Thymus (tissue), 11 donors: ENCODE data around the gene PACS2. TPM values are rescaled to one million over a fixed set of nuclear protein-coding genes. Genes with fewer than 3 reads are reported as not detected.

ENCODE experiments used
- DNase-seq, 9 donors: peaks; one replicate each; pipeline ENCODE4 v3.0.0-alpha.2; 2013; ENCODE audit warnings: low spot score in 9 of 9, low read depth in 6 of 9, missing footprints in 1 of 9
- H3K27ac ChIP-seq, 2 donors: one replicate each; pipeline ENCODE4 v1.5.1; 2013; ENCODE audit warnings: control low read depth in 1 of 2, low read depth in 1 of 2, low read length in 1 of 2, mild to moderate bottlenecking in 1 of 2, moderate library complexity in 1 of 2
- H3K27me3 ChIP-seq, 2 donors: one replicate each; pipeline ENCODE4 v1.5.1; 2013; ENCODE audit warnings: low read length in 1 of 2; ENCODE audit not compliant: control insufficient read depth in 2 of 2, insufficient read depth in 1 of 2
- H3K36me3 ChIP-seq, 2 donors: one replicate each; pipeline ENCODE4 v1.5.1; 2013; ENCODE audit warnings: low read length in 1 of 2, mild to moderate bottlenecking in 1 of 2, moderate library complexity in 1 of 2; ENCODE audit not compliant: control insufficient read depth in 2 of 2, insufficient read depth in 2 of 2
- H3K4me1 ChIP-seq, 2 donors: one replicate each; pipeline ENCODE4 v1.5.1; 2013; ENCODE audit warnings: low read length in 2 of 2; ENCODE audit not compliant: control insufficient read depth in 2 of 2, insufficient read depth in 2 of 2
- H3K4me3 ChIP-seq, 2 donors: one replicate each; pipeline ENCODE4 v1.5.1; 2013; ENCODE audit warnings: low read length in 2 of 2, control low read depth in 1 of 2, mild to moderate bottlenecking in 1 of 2
- H3K9me3 ChIP-seq, 2 donors: one replicate each; pipeline ENCODE4 v1.5.1; 2013; ENCODE audit warnings: low read length in 1 of 2, mild to moderate bottlenecking in 1 of 2; ENCODE audit not compliant: control insufficient read depth in 2 of 2, insufficient read depth in 1 of 2
- WGBS: extraction: QIAGEN DNeasy Blood & Tissue Kit; methylation state at CpG from one replicate; pipeline ENCODE4 v1.1.7; 2013; 5-methylcytosine and 5-hydroxymethylcytosine counted together
- polyA plus RNA-seq: library from polyadenylated mRNA; stranded (reverse); fragments of 200-250 nt; gene quantifications from one replicate; pipeline ENCODE4 v1.2.3, GENCODE V29; 2013
- total RNA-seq: library from RNA; stranded (reverse); fragments of 120-200 nt; gene quantifications from one replicate; pipeline ENCODE4 v1.2.4, GENCODE V29; 2013
- donor health status: healthy.

PACS2 gene
- total and polyA plus RNA-seq, 2 donors = 20.5 to 64.6 TPM

DNA sequence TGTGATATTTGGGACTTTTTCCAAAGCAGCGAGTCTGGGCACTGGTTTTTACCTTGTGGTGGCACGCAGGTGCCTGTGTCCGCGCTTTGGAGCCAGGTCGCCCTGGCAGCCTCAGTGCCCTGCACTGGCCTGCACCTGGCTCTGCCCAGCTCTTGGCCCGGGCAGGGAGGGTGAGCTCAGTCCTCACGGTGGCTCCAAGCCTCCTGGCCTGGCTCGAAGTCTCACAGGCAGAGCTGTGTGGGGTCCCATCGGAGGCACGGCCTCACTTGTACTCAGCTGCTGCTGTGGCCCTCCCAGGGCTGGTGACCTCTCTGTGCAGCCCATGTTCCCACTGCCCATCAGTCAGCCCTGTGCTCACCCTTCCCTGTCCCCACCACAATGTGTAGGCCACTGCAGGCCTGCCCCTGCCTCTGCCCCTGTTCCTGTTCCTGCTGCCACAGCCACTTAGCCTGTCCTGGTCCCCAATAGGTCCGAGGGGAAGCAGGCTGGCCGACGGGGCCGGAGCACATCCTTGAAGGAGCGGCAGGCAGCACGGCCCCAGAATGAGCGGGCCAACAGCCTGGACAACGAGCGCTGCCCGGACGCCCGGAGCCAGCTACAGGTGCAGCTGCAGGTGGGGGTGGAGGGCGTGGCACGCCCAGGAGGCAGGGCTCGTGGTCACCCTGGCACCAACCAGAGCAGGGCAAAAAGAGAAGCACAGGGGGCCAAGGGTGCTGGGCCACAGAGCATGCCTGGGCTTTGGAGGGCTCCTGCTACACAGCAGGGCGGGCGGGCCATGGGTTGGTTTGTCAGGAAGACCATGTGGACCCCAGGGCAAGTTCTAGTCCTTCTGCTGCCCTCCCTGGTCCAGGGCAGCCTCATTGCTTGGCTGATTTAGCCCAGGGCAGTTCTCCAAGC is 67.1 kb downstream of the PACS2 start:
- Histone ChIP-seq H3K9me3 (no peaks in the 10 kb centered on the region), H3K4me3 (no peak overlapping the region), H3K27me3 (no peaks in the 10 kb centered on the region), H3K36me3 (peaks cover 0 to 34% of the 10 kb centered on the region in 2 donors), H3K27ac (no peak overlapping the region), H3K4me1 (no peaks in the 10 kb centered on the region)
- DNase-seq = no peak
- 94% methylated on average over 27 of the region's 27 CpGs for WGBS

DNA sequence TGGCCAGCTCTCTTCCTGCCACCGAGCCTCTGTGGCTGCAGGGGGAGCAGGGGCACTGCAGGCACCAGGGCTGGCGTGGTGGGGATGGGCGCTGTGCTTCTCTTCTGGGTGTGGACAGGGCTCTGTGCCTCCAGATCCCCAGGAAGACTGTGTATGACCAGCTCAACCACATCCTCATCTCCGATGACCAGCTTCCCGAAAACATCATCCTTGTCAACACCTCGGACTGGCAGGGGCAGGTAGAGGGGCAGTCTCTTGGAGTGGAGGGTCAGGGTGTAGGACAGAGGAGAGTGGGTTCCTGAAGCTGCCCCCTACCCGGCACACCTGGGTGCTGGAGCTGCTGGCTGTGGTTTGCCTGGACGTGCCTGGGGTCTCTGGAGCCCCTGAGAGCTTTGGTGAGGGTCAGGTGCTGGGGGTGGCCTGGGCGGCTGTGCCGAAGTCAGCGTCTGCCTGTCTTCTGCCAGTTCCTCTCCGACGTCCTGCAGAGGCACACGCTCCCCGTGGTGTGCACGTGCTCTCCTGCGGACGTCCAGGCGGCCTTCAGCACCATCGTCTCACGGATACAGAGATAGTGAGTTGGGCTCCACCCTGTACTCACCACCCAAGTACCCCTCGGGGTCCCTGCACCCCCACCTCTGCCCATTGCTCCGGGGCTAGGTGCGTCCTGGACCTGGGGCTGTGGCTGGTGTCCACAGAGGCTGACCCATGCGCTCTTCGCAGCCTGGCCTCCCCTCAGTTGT is 68.0 kb downstream of the PACS2 start:
- no peak for DNase-seq
- H3K4me1 ChIP-seq = no peaks in the 10 kb centered on the region
- no peaks in the 10 kb centered on the region for H3K27me3 ChIP-seq
- 97% methylated on average over 26 of the region's 26 CpGs for WGBS
- no peak overlapping the region for H3K27ac ChIP-seq
- H3K9me3 ChIP-seq = no peaks in the 10 kb centered on the region
- H3K36me3 ChIP-seq = peaks cover 2 to 42% of the 10 kb centered on the region in 2 donors
- no peak overlapping the region for H3K4me3 ChIP-seq

DNA sequence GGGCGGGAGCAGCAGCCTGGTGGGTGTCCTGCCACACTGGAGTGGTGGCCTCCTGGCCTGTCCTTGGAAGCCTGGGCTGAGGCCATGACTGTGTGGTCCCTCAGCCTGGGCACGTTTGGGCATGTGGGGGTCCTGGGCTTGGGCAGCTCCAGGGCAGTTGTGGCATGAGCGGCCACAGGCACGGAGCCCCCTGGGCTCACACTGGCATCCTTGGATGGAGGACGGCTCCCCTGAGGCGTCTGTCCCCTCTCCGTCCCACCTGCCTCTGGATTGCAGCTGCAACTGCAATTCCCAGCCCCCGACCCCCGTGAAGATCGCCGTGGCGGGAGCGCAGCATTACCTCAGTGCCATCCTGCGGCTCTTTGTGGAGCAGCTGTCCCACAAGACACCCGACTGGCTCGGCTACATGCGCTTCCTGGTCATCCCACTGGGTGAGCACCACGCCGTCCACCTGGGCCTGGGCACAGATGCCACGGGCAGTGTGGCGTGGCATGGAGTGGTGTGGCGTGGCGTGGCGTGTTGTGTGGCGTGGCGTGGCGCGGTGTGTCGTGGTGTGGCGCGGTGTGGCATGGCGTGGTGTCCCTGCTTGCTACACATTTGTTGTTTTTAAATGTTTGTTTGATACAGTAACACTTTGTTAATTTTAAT is 68.7 kb downstream of the PACS2 start:
- no peaks in the 10 kb centered on the region for H3K27me3 ChIP-seq
- no peak overlapping the region for H3K4me3 ChIP-seq
- no peak overlapping the region for H3K27ac ChIP-seq
- no peaks in the 10 kb centered on the region for H3K9me3 ChIP-seq
- no peak for DNase-seq
- peaks cover 4 to 44% of the 10 kb centered on the region in 2 donors for H3K36me3 ChIP-seq
- no peaks in the 10 kb centered on the region for H3K4me1 ChIP-seq
- WGBS = 97% methylated on average over 32 of the region's 32 CpGs

DNA sequence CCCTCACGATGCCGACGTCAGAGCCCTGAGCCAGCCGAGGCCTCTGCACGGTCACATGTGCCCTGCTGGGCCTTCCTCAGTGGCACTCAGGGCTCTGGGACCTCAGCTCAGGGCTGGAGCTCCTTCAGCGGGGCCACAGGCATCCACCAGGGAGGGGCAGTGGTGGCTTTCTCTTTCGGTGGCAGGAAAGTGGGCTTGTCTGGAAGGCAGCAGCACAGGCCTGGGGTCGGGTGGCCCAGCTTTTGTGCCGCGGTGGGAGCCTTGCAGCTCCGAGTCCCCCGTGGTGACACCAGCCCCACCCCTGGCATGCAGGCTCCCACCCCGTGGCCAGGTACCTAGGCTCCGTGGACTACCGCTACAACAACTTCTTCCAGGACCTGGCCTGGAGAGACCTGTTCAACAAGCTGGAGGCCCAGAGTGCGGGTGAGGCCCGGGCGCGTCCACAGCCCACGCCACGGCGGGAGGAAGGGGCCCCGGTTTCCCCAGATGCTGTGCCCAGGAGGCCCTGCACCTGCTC is 69.6 kb downstream of the PACS2 start:
- H3K27ac ChIP-seq = no peak overlapping the region
- H3K4me1 ChIP-seq = peaks cover 0 to 2% of the 10 kb centered on the region in 2 donors
- H3K27me3 ChIP-seq = no peaks in the 10 kb centered on the region
- no peak for DNase-seq
- H3K4me3 ChIP-seq = no peak overlapping the region
- H3K36me3 ChIP-seq = peaks cover 4 to 44% of the 10 kb centered on the region in 2 donors
- 97% methylated on average over 23 of the region's 23 CpGs for WGBS
- H3K9me3 ChIP-seq = no peaks in the 10 kb centered on the region

DNA sequence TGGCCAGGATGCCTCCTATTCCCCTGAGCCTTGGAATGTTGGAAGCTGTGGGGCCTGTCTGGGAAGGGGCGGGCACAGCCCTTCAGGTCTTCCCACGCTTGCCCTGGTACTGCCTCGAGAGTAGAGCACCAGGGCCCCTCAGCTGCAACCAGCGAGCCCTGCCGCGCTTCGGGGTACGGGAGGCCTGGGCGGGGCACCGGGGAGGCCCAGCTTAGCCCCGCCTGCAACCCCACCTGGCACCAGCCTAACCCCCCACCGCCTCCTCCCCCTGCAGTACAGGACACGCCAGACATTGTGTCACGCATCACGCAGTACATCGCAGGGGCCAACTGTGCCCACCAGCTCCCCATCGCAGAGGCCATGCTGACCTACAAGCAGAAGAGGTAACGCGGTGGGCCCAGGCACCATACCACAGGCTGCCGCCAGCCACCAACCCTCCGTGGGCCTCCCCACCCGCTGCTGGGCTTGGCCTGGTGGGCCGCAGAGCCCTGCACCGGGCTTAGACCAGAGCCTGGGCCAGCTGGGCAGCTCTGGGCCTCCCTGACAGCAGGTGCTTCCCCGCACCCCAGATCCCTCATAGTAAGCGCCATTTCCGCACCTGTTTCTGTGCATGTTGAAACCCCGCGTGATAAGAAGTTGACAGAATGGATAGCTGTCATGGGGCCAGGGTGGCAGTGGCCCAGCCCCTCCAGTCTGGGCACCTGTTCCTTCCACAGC is 70.2 kb downstream of the PACS2 start:
- H3K27me3 ChIP-seq = no peaks in the 10 kb centered on the region
- no peak for DNase-seq
- 98% methylated on average over 29 of the region's 29 CpGs for WGBS
- H3K9me3 ChIP-seq = no peaks in the 10 kb centered on the region
- H3K36me3 ChIP-seq = peaks cover 4 to 43% of the 10 kb centered on the region in 2 donors
- H3K27ac ChIP-seq = no peak overlapping the region
- no peak overlapping the region for H3K4me3 ChIP-seq
- H3K4me1 ChIP-seq = peaks cover under 1 to 6% of the 10 kb centered on the region in 2 donors

DNA sequence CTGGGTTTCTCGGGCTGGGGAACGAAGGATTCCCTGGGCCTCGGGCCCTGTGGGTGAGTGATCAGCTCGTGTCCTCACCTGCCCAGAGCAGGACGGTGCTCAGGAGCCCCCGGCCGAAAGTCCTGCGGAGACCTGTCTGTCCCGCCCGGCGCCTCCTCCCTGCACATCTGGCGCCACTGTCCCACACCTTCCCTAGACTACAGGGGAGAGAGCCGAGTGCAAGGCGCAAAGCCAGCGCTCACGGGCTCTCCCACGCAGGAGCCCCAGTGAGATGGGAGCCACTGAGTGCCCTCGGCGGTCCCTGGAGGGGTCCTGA is 70.7 kb downstream of the PACS2 start:
- 97% methylated on average over 19 of the region's 19 CpGs for WGBS
- DNase-seq = no peak
- no peak overlapping the region for H3K4me3 ChIP-seq
- peaks cover 4 to 41% of the 10 kb centered on the region in 2 donors for H3K36me3 ChIP-seq
- no peaks in the 10 kb centered on the region for H3K9me3 ChIP-seq
- no peak overlapping the region for H3K27ac ChIP-seq
- H3K4me1 ChIP-seq = peaks cover 5 to 11% of the 10 kb centered on the region in 2 donors
- H3K27me3 ChIP-seq = no peaks in the 10 kb centered on the region

DNA sequence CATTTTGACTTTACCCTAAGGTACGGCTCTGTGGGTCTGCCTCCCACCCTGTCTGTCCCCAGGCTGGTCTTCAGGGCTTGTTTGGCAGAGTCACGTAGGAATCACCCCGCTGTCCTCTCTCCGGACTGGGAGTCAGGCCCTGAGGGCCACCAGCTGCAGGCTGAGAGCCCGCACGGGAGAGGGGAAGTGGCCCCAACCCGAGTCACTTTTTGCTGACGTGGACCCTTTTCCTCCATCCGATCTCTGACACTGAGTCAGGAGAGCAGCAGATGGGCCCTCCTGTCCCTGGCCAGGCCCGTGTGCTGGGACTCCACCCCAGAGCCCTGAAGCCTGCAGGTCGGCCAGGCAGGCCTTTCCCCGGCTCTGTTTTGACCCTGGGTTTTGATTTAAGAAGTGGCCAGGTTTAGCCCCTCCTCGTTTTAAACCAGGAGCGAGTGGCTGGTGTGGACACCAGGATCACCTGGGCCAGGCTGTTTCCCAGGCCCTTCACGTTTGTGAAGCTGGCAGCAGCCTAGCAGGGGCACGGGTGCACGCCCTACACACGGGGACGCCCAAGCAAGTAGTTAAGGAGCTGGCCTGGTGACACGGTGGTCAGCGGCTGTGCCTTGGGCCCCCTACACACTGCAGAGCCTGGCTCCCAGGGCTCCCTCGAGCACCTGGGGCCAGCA is 71.3 kb downstream of the PACS2 start:
- DNase-seq = no peak
- Histone ChIP-seq H3K9me3 (no peaks in the 10 kb centered on the region), H3K4me3 (no peak overlapping the region), H3K27ac (no peak overlapping the region), H3K27me3 (no peaks in the 10 kb centered on the region), H3K36me3 (peaks cover 4 to 41% of the 10 kb centered on the region in 2 donors), H3K4me1 (peaks cover 5 to 16% of the 10 kb centered on the region in 2 donors)
- WGBS = 95% methylated on average over 22 of the region's 22 CpGs
